ENCODE data around the gene RASD1. TPM values are rescaled to one million over a fixed set of nuclear protein-coding genes. Genes with fewer than 3 reads are reported as not detected.

RASD1 gene
- total and polyA plus RNA-seq, 7 experiments from 2014 or later = 0.35 to 2.5 (median 1.0) TPM; not detected in 2

GRCh38 chr17:17497065-17497844, 1.1 kb upstream of the RASD1 start:
- Mint-ChIP-seq H3K27me3 (peaks cover 5 to 24% (median 6%) of the 10 kb centered on the region in 5 donors), H3K36me3 (peaks cover 0 to 4% (median 3%) of the 10 kb centered on the region in 5 donors), H3K9me3 (peaks cover 0 to 1% (median 0%) of the 10 kb centered on the region in 11 donors), H3K27ac (peak overlapping the region in 2 of 9 donors; percentile 36 to 86), H3K4me1 (peaks cover 9 to 15% (median 13%) of the 10 kb centered on the region in 7 donors), H3K4me3 (peak overlapping the region; percentile 33 to 87 (median 58))
- H3K27ac ChIP-seq (ENCODE audit: low read depth, low read length) = no peak overlapping the region
- DNase-seq = no peak
- no peaks in the 10 kb centered on the region for H3K27me3 ChIP-seq (ENCODE audit: control insufficient read depth in 2 of 2, insufficient read depth in 2 of 2, low read length in 2 of 2)
- H3K4me1 ChIP-seq (ENCODE audit: control insufficient read depth in 2 of 2, insufficient read depth in 2 of 2, low read length in 2 of 2) = peaks cover 3 to 11% of the 10 kb centered on the region in 2 donors
- POLR2A ChIA-PET = interaction anchor here (0.8 to 2.2 kb wide), 2 partner anchors 94 kb away, joined by 3 to 9 read pairs; partner anchors contain the start of gene PEMT
- no peak for ATAC-seq
- peaks cover 0 to 5% (median 0%) of the 10 kb centered on the region in 3 experiments for H3K36me3 ChIP-seq (ENCODE audit: control insufficient read depth in 2 of 3, insufficient read depth in 3 of 3, low read length in 3 of 3)
- H3K4me3 ChIP-seq (ENCODE audit: low read length) = no peak overlapping the region
- no peaks in the 10 kb centered on the region for H3K9me3 ChIP-seq (ENCODE audit: control insufficient read depth in 2 of 3, low read length in 3 of 3)
- CTCF ChIA-PET = interaction anchor here (0.6 to 3.1 kb wide), 19 partner anchors 10 to 617 kb away, joined by 3 to 39 read pairs (median 3); no protein-coding TSS in a partner anchor
- intact Hi-C loops (cut with micrococcal nuclease) = loop anchor here (1.0 to 10.0 kb wide), 5 partner anchors 68 to 540 kb away; partner anchors contain the start of genes ATPAF2 (in 2 of the 2) and GID4 (in 2 of the 2)

- H3K4me1 ChIP-seq (ENCODE audit: control insufficient read depth in 2 of 2, insufficient read depth in 2 of 2, low read length in 2 of 2) = peaks cover 3 to 11% of the 10 kb centered on the region in 2 donors
- peak overlapping the region in 4 of 9 donors; percentile 29 to 45 (median 36) for H3K27ac Mint-ChIP-seq
- no peak for ATAC-seq
- H3K36me3 ChIP-seq (ENCODE audit: control insufficient read depth in 2 of 3, insufficient read depth in 3 of 3, low read length in 3 of 3) = peaks cover 0 to 18% (median 0%) of the 10 kb centered on the region in 3 experiments
- peaks cover 0 to 10% (median 4%) of the 10 kb centered on the region in 5 donors for H3K36me3 Mint-ChIP-seq
- H3K9me3 ChIP-seq (ENCODE audit: control insufficient read depth in 2 of 3, low read length in 3 of 3) = no peaks in the 10 kb centered on the region
- ChIA-PET CTCF (interaction anchor here (1.5 to 3.1 kb wide), 5 partner anchors 101 to 152 kb away, joined by 3 to 39 read pairs (median 8); no protein-coding TSS in a partner anchor), POLR2A (interaction anchor here (0.7 to 2.2 kb wide), 3 partner anchors 18 to 95 kb away, joined by 3 to 9 read pairs (median 3); partner anchors contain the start of genes MED9 and PEMT)
- H3K4me1 Mint-ChIP-seq = peaks cover 12 to 20% (median 14%) of the 10 kb centered on the region in 7 donors
- H3K4me3 ChIP-seq (ENCODE audit: low read length) = peak overlapping the region; percentile 61
- H3K27ac ChIP-seq (ENCODE audit: low read depth, low read length) = no peak overlapping the region
- H3K4me3 Mint-ChIP-seq = peak overlapping the region; percentile 77 to 91 (median 86)
- no peaks in the 10 kb centered on the region for H3K27me3 ChIP-seq (ENCODE audit: control insufficient read depth in 2 of 2, insufficient read depth in 2 of 2, low read length in 2 of 2)
- H3K27me3 Mint-ChIP-seq = peaks cover 4 to 24% (median 6%) of the 10 kb centered on the region in 5 donors
- intact Hi-C loops (cut with micrococcal nuclease) = loop anchor here (1.0 to 10.0 kb wide), 9 partner anchors 18 to 542 kb away; partner anchors contain the start of genes ATPAF2 (in 2 of the 2), GID4 (in 2 of the 2), PEMT (in 2 of the 2) and MED9 (in 1 of the 2)
- peaks cover 0 to 1% (median 0%) of the 10 kb centered on the region in 11 donors for H3K9me3 Mint-ChIP-seq
- peak in 2 of 9 donors; percentile 19 to 20 for DNase-seq
These were observed 533 bp downstream of the RASD1 start for GRCh38 chr17:17495536-17496188.

GRCh38 chr17:17494870-17495535, 1.2 kb downstream of the RASD1 start:
- no peaks in the 10 kb centered on the region for H3K27me3 ChIP-seq (ENCODE audit: control insufficient read depth in 2 of 2, insufficient read depth in 2 of 2, low read length in 2 of 2)
- peaks cover 0 to 12% (median 4%) of the 10 kb centered on the region in 5 donors for H3K36me3 Mint-ChIP-seq
- H3K4me3 Mint-ChIP-seq = peak overlapping the region; percentile 77 to 91 (median 86)
- POLR2A ChIA-PET = no interaction called here
- intact Hi-C loops (cut with micrococcal nuclease) = loop anchor here (5.0 to 10.0 kb wide), 3 partner anchors 70 to 542 kb away; partner anchors contain the start of genes ATPAF2 (in 2 of the 2) and GID4 (in 2 of the 2)
- peak overlapping the region; percentile 61 for H3K4me3 ChIP-seq (ENCODE audit: low read length)
- no peaks in the 10 kb centered on the region for H3K9me3 ChIP-seq (ENCODE audit: control insufficient read depth in 2 of 3, low read length in 3 of 3)
- peaks cover 0 to 18% (median 0%) of the 10 kb centered on the region in 3 experiments for H3K36me3 ChIP-seq (ENCODE audit: control insufficient read depth in 2 of 3, insufficient read depth in 3 of 3, low read length in 3 of 3)
- ATAC-seq (no peak), DNase-seq (peak in 6 of 9 donors; percentile 10 to 34 (median 14))
- H3K27ac Mint-ChIP-seq = peak overlapping the region in 2 of 9 donors; percentile 29
- H3K4me1 Mint-ChIP-seq = peaks cover 12 to 20% (median 14%) of the 10 kb centered on the region in 7 donors
- H3K27ac ChIP-seq (ENCODE audit: low read depth, low read length) = no peak overlapping the region
- H3K9me3 Mint-ChIP-seq = peaks cover 0 to 1% (median 0%) of the 10 kb centered on the region in 11 donors
- peaks cover 3 to 11% of the 10 kb centered on the region in 2 donors for H3K4me1 ChIP-seq (ENCODE audit: control insufficient read depth in 2 of 2, insufficient read depth in 2 of 2, low read length in 2 of 2)
- CTCF ChIA-PET = interaction anchor here (3.1 kb wide), 1 partner anchor 140 kb away, joined by 17 read pairs; no protein-coding TSS in a partner anchor
- peaks cover 4 to 24% (median 6%) of the 10 kb centered on the region in 5 donors for H3K27me3 Mint-ChIP-seq

GRCh38 chr17:17494499-17494869, 1.7 kb downstream of the RASD1 start:
- Mint-ChIP-seq H3K9me3 (peaks cover 0 to 1% (median 0%) of the 10 kb centered on the region in 11 donors), H3K4me3 (peak overlapping the region in 7 of 10 donors; percentile 23 to 90 (median 38)), H3K27me3 (peaks cover 4 to 24% (median 6%) of the 10 kb centered on the region in 5 donors), H3K4me1 (peaks cover 12 to 20% (median 14%) of the 10 kb centered on the region in 7 donors), H3K36me3 (peaks cover 3 to 12% (median 4%) of the 10 kb centered on the region in 5 donors), H3K27ac (no peak overlapping the region)
- H3K4me1 ChIP-seq (ENCODE audit: control insufficient read depth in 2 of 2, insufficient read depth in 2 of 2, low read length in 2 of 2) = peaks cover 3 to 11% of the 10 kb centered on the region in 2 donors
- POLR2A ChIA-PET = no interaction called here
- intact Hi-C loops (cut with micrococcal nuclease) = loop anchor here in 1 of 2 donors (10.0 kb wide), 1 partner anchor 70 kb away; no protein-coding TSS in a partner anchor
- H3K9me3 ChIP-seq (ENCODE audit: control insufficient read depth in 2 of 3, low read length in 3 of 3) = no peaks in the 10 kb centered on the region
- no peak overlapping the region for H3K27ac ChIP-seq (ENCODE audit: low read depth, low read length)
- no peak for ATAC-seq
- H3K4me3 ChIP-seq (ENCODE audit: low read length) = no peak overlapping the region
- peaks cover 0 to 18% (median 0%) of the 10 kb centered on the region in 3 experiments for H3K36me3 ChIP-seq (ENCODE audit: control insufficient read depth in 2 of 3, insufficient read depth in 3 of 3, low read length in 3 of 3)
- CTCF ChIA-PET = no interaction called here
- H3K27me3 ChIP-seq (ENCODE audit: control insufficient read depth in 2 of 2, insufficient read depth in 2 of 2, low read length in 2 of 2) = no peaks in the 10 kb centered on the region
- DNase-seq = no peak

DNA sequence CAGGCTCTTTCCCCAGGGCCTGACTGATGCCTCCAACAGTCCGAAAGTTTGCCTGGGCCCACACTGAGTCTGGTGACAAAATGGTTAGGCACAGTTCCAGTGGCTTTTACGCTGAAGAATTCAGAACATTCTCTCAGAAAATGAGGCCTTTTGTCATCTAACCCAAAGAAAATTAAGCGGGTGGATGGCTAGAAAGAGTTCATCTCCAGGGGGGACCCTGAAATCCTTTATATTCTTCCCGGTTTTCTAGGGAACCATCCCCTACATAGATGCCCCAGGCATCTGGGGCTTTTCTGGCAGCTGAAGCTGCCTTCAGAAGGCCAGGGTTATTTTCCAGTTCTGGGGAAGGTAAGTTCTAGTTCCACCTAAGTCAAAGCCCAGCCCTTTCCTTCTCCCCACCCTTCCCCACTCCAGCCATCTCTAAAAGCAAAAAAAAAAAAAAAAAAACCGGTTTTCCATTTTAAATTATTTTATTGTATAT, 2.2 kb downstream of the RASD1 start:
- ATAC-seq (no peak), DNase-seq (no peak)
- Mint-ChIP-seq H3K4me3 (peak overlapping the region in 3 of 10 donors; percentile 4 to 90 (median 33)), H3K36me3 (peaks cover 3 to 12% (median 4%) of the 10 kb centered on the region in 5 donors), H3K27me3 (peaks cover 4 to 24% (median 6%) of the 10 kb centered on the region in 5 donors), H3K27ac (no peak overlapping the region), H3K4me1 (peaks cover 12 to 20% (median 14%) of the 10 kb centered on the region in 7 donors), H3K9me3 (peaks cover 0 to 1% (median 0%) of the 10 kb centered on the region in 11 donors)
- ChIA-PET CTCF (no interaction called here), POLR2A (no interaction called here)
- Histone ChIP-seq H3K9me3 (ENCODE audit: control insufficient read depth in 2 of 3, low read length in 3 of 3) (no peaks in the 10 kb centered on the region), H3K27me3 (ENCODE audit: control insufficient read depth in 2 of 2, insufficient read depth in 2 of 2, low read length in 2 of 2) (no peaks in the 10 kb centered on the region), H3K27ac (ENCODE audit: low read depth, low read length) (no peak overlapping the region), H3K4me1 (ENCODE audit: control insufficient read depth in 2 of 2, insufficient read depth in 2 of 2, low read length in 2 of 2) (peaks cover 3 to 11% of the 10 kb centered on the region in 2 donors), H3K4me3 (ENCODE audit: low read length) (no peak overlapping the region), H3K36me3 (ENCODE audit: control insufficient read depth in 2 of 3, insufficient read depth in 3 of 3, low read length in 3 of 3) (peaks cover 0 to 18% (median 0%) of the 10 kb centered on the region in 3 experiments)
- intact Hi-C loops (cut with micrococcal nuclease) = loop anchor here in 1 of 2 donors (10.0 kb wide), 1 partner anchor 71 kb away; no protein-coding TSS in a partner anchor

All from naive thymus-derived CD4-positive, alpha-beta T cell (primary cell).